GM23338 (cell line): ENCODE data around the gene ASB16.

Experiments
- CREB1 ChIP-seq: fragments of 250-450 bp; sonication (Bioruptor Pico); IDR thresholded peaks from 2 replicates; pipeline ENCODE4 v1.5.0; 2020; ENCODE audit warnings: low read depth, mild to moderate bottlenecking, moderate library complexity
- EZH2 ChIP-seq: fragments of 200-600 bp; sonication (generic); IDR thresholded peaks from one replicate; pipeline ENCODE4 v1.8.0; 2017; ENCODE audit warnings: antibody characterized with exemption, mild to moderate bottlenecking, low read depth; ENCODE audit not compliant: unreplicated experiment
- EZH2phosphoT487 ChIP-seq: fragments of 200-600 bp; sonication (generic); IDR thresholded peaks from one replicate; pipeline ENCODE4 v1.8.1; 2018; ENCODE audit warnings: antibody characterized with exemption; ENCODE audit not compliant: unreplicated experiment
- NANOG ChIP-seq: IDR thresholded peaks from 2 replicates; pipeline ENCODE4 v1.6.1; 2016; ENCODE audit warnings: antibody characterized with exemption, borderline replicate concordance
- POLR2AphosphoS5 ChIP-seq: IDR thresholded peaks from 2 replicates; pipeline ENCODE4 v1.6.1; 2016; ENCODE audit warnings: antibody characterized with exemption, low read depth
- ZNF114 ChIP-seq: fragments of 250-450 bp; sonication (Bioruptor Pico); IDR thresholded peaks from 2 replicates; pipeline ENCODE4 v1.5.0; 2020; ENCODE audit warnings: mild to moderate bottlenecking, moderate library complexity
- TF ChIP-seq, protein P1 (sequence below): IDR thresholded peaks from one replicate; pipeline ENCODE4 v1.6.1; 2018; ENCODE audit warnings: antibody characterized with exemption; ENCODE audit not compliant: unreplicated experiment
- TF ChIP-seq, protein P2 (sequence below), 2 experiments: fragments of 200-600 bp in 1 of 2; sonication (generic) in 1 of 2; conservative IDR thresholded peaks; 2 replicates each; pipeline versions ENCODE4 v1.5.1 to v1.6.1; 2016 to 2017; ENCODE audit warnings: antibody characterized with exemption in 2 of 2, low read depth in 2 of 2, mild to moderate bottlenecking in 2 of 2, moderate library complexity in 1 of 2

DNA sequence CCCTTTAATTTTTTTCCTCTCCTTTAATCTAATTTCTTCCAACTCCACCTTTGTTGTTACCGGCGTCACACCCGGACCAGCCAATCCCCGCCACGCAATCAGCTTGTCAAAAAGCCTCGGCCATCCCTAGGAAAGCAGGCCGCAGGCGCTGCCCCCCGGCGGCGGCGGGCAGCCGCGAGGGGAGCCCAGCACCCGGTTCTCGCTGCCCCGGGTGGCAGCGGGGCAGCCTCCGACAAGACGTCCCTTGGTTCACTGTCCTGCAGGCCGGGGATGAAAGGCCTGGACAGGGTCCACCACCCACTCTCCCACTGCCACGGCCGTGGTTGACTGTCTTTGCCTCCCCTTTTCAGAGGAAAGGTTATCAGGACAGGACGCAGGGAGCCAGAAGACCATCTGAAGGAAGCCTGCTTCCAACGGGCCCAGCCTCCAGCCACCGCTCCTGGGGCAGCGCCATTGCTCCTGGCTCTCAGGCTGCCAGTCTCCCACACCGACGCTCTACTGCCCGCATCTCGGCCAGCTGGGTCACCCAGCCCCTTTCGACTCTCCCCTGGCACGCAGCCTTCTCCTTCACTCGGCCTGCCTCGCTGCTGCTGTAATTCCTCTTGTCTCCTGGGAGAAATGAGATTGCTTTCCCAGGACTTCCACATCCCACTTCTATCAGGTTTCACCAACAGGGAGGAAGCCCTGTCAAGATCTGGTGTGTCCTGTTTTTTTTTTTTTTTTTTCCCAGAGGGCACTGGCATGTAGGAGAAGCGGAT lies 51.8 kb downstream of the ASB16 start:
- TF ChIP-seq EZH2 (peak; percentile 33), POLR2AphosphoS5 (peak; percentile 43), CREB1 (CRISPR knock-in tag) (no peak), NANOG (no peak), ZNF114 (CRISPR knock-in tag) (no peak), EZH2phosphoT487 (no peak)
- TF ChIP-seq, protein P1, sequence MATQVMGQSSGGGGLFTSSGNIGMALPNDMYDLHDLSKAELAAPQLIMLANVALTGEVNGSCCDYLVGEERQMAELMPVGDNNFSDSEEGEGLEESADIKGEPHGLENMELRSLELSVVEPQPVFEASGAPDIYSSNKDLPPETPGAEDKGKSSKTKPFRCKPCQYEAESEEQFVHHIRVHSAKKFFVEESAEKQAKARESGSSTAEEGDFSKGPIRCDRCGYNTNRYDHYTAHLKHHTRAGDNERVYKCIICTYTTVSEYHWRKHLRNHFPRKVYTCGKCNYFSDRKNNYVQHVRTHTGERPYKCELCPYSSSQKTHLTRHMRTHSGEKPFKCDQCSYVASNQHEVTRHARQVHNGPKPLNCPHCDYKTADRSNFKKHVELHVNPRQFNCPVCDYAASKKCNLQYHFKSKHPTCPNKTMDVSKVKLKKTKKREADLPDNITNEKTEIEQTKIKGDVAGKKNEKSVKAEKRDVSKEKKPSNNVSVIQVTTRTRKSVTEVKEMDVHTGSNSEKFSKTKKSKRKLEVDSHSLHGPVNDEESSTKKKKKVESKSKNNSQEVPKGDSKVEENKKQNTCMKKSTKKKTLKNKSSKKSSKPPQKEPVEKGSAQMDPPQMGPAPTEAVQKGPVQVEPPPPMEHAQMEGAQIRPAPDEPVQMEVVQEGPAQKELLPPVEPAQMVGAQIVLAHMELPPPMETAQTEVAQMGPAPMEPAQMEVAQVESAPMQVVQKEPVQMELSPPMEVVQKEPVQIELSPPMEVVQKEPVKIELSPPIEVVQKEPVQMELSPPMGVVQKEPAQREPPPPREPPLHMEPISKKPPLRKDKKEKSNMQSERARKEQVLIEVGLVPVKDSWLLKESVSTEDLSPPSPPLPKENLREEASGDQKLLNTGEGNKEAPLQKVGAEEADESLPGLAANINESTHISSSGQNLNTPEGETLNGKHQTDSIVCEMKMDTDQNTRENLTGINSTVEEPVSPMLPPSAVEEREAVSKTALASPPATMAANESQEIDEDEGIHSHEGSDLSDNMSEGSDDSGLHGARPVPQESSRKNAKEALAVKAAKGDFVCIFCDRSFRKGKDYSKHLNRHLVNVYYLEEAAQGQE = no peak
- TF ChIP-seq, protein P2, sequence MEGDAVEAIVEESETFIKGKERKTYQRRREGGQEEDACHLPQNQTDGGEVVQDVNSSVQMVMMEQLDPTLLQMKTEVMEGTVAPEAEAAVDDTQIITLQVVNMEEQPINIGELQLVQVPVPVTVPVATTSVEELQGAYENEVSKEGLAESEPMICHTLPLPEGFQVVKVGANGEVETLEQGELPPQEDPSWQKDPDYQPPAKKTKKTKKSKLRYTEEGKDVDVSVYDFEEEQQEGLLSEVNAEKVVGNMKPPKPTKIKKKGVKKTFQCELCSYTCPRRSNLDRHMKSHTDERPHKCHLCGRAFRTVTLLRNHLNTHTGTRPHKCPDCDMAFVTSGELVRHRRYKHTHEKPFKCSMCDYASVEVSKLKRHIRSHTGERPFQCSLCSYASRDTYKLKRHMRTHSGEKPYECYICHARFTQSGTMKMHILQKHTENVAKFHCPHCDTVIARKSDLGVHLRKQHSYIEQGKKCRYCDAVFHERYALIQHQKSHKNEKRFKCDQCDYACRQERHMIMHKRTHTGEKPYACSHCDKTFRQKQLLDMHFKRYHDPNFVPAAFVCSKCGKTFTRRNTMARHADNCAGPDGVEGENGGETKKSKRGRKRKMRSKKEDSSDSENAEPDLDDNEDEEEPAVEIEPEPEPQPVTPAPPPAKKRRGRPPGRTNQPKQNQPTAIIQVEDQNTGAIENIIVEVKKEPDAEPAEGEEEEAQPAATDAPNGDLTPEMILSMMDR (conservative IDR thresholded peaks at IDR 0.05; ENCODE audit: low read depth in 2 of 2) = peak; percentile 20; a peak in 1 of 4 replicates
